Uterus (tissue), 4 donors: ENCODE data around the gene ZNF362. TPM values are rescaled to one million over a fixed set of nuclear protein-coding genes. Genes with fewer than 3 reads are reported as not detected.

Source experiments
- DNase-seq, 2 donors: peaks; one replicate each; pipeline ENCODE4 v3.0.0-alpha.2; 2019 to 2020
- H3K27ac ChIP-seq, 2 donors: fragments of 200-600 bp; sonication (generic); 1 replicate in 1 of 2; 2 replicates in 1 of 2; pipeline ENCODE4 v1.5.1; 2016 to 2018
- H3K27me3 ChIP-seq, 2 donors: fragments of 200-600 bp; sonication (generic); one replicate each; pipeline ENCODE4 v1.5.1; 2018 to 2019; ENCODE audit warnings: control low read depth in 1 of 2
- H3K36me3 ChIP-seq, 2 donors: fragments of 200-600 bp; sonication (generic); one replicate each; pipeline ENCODE4 v1.5.1; 2019; ENCODE audit warnings: control low read depth in 1 of 2
- H3K4me1 ChIP-seq, 2 donors: fragments of 200-600 bp; sonication (generic); one replicate each; pipeline ENCODE4 v1.5.1; 2018 to 2019; ENCODE audit warnings: control low read depth in 1 of 2
- H3K4me3 ChIP-seq, 2 donors: fragments of 200-600 bp; sonication (generic); 1 replicate in 1 of 2; 2 replicates in 1 of 2; pipeline ENCODE4 v1.5.1; 2018 to 2019; ENCODE audit warnings: mild to moderate bottlenecking in 1 of 2
- H3K9me3 ChIP-seq, 2 donors: fragments of 200-600 bp; sonication (generic); one replicate each; pipeline ENCODE4 v1.5.1; 2019; ENCODE audit warnings: control low read depth in 1 of 2
- CTCF ChIP-seq, 4 experiments: fragments of 200-600 bp in 2 of 4; fragments of 450-650 bp in 2 of 4; sonication (generic) in 2 of 4; IDR thresholded peaks; one replicate each; pipeline ENCODE4 v1.5.1; 2016 to 2019; ENCODE audit warnings: antibody characterized with exemption in 4 of 4, mild to moderate bottlenecking in 2 of 4, moderate library complexity in 1 of 4
- POLR2A ChIP-seq, 2 donors: fragments of 450-650 bp; IDR thresholded peaks; one replicate each; pipeline ENCODE4 v1.6.1; 2016; ENCODE audit warnings: antibody characterized with exemption in 2 of 2, mild to moderate bottlenecking in 1 of 2, moderate library complexity in 1 of 2
- intact Hi-C: fragments of 100-400 bp; cut with DNase I; formaldehyde crosslinking; loops from one replicate; pipeline ENCODE4 v1.15.1; 2023; ENCODE audit warnings: low total_unique reads
- total RNA-seq, 4 donors: library from RNA; depleted of rRNA in 3 of 4; stranded (reverse); fragments of >200 nt in 3 of 4; gene quantifications; one replicate each; pipeline versions ENCODE4 v1.1.0 to v1.2.4, GENCODE V29; 2014 to 2023
- donor health status: DM: yes; HTN: yes; CAD: no.

The ZNF362 gene
- total RNA-seq, 4 donors from 2014 or later = 9.2 to 45.3 (median 25.8) TPM

- no peak for DNase-seq
- Histone ChIP-seq H3K4me3 (no peak overlapping the region), H3K27ac (no peak overlapping the region), H3K9me3 (no peaks in the 10 kb centered on the region), H3K27me3 (no peaks in the 10 kb centered on the region), H3K36me3 (no peaks in the 10 kb centered on the region), H3K4me1 (no peaks in the 10 kb centered on the region)
- no peak for TF ChIP-seq CTCF (IDR thresholded peaks at IDR 0.05)
- TF ChIP-seq POLR2A (IDR thresholded peaks at IDR 0.05) = no peak
- intact Hi-C loops = no loop called here
These were observed 65.8 kb downstream of the ZNF362 start for GRCh38 chr1:33322109-33322508.

- no peaks in the 10 kb centered on the region for H3K9me3 ChIP-seq
- no peaks in the 10 kb centered on the region for H3K27me3 ChIP-seq
- H3K36me3 ChIP-seq = no peaks in the 10 kb centered on the region
- no peak for DNase-seq
- intact Hi-C loops = no loop called here
- TF ChIP-seq POLR2A (IDR thresholded peaks at IDR 0.05) = no peak
- no peak for TF ChIP-seq CTCF (IDR thresholded peaks at IDR 0.05)
- H3K4me3 ChIP-seq = no peak overlapping the region
- H3K27ac ChIP-seq = peak overlapping the region in 1 of 2 donors; percentile 64
- peaks cover 0 to 8% of the 10 kb centered on the region in 2 donors for H3K4me1 ChIP-seq
These were observed 66.7 kb downstream of the ZNF362 start for GRCh38 chr1:33322870-33323585.

GRCh38 chr1:33323663-33324477 lies 67.6 kb downstream of the ZNF362 start:
- intact Hi-C loops = no loop called here
- TF ChIP-seq POLR2A (IDR thresholded peaks at IDR 0.05) (no peak), CTCF (IDR thresholded peaks at IDR 0.05) (no peak)
- Histone ChIP-seq H3K4me1 (peaks cover 0 to 10% of the 10 kb centered on the region in 2 donors), H3K27ac (peak overlapping the region; percentile 42 to 64), H3K27me3 (no peaks in the 10 kb centered on the region), H3K36me3 (no peaks in the 10 kb centered on the region), H3K9me3 (no peaks in the 10 kb centered on the region), H3K4me3 (no peak overlapping the region)
- peak in 1 of 2 donors; percentile 57 for DNase-seq

- intact Hi-C loops = no loop called here
- Histone ChIP-seq H3K9me3 (no peaks in the 10 kb centered on the region), H3K27ac (peak overlapping the region; percentile 42 to 64), H3K4me3 (no peak overlapping the region), H3K36me3 (no peaks in the 10 kb centered on the region), H3K4me1 (peaks cover 0 to 10% of the 10 kb centered on the region in 2 donors), H3K27me3 (no peaks in the 10 kb centered on the region)
- TF ChIP-seq POLR2A (IDR thresholded peaks at IDR 0.05) = no peak
- TF ChIP-seq CTCF (IDR thresholded peaks at IDR 0.05) = no peak
- DNase-seq = no peak
These were observed 68.6 kb downstream of the ZNF362 start for GRCh38 chr1:33324677-33325575.
